Keratinocyte (primary cell): Measurements from ENCODE around the gene OR3A3.

Source experiments
- CTCF ChIP-seq, 3 experiments: IDR thresholded peaks in 1 of 3; conservative IDR thresholded peaks in 1 of 3; optimal IDR thresholded peaks in 1 of 3; 2 replicates in 2 of 3; 3 replicates in 1 of 3; pipeline versions ENCODE3 to v1.5.1; 2011; ENCODE audit warnings: low read length in 3 of 3, mild to moderate bottlenecking in 3 of 3, moderate library complexity in 2 of 3, control low read depth in 1 of 3, inconsistent platforms in 1 of 3; ENCODE audit not compliant: insufficient read depth in 2 of 3; ENCODE audit errors: extremely low read depth in 1 of 3
- EZH2 ChIP-seq: IDR thresholded peaks from one replicate; pipeline ENCODE4 v1.6.1; 2012; ENCODE audit warnings: inconsistent platforms, mild to moderate bottlenecking, low read length, moderate library complexity

- TF ChIP-seq EZH2, result no peak
- TF ChIP-seq CTCF (optimal IDR thresholded peaks at IDR 0.05 in 1 of 3, IDR thresholded peaks at IDR 0.05 in 1 of 3, conservative IDR thresholded peaks at IDR 0.05 in 1 of 3; ENCODE audit: extremely low read depth in 1 of 3, insufficient read depth in 2 of 3, low read length in 3 of 3), result no peak
These were observed 22.6 kb downstream of the OR3A3 start, which contains the start of gene OR1E2 for GRCh38 chr17:3433741-3434140.
